Glutamatergic neuron (in vitro differentiated cells): Measurements from ENCODE around the gene COL4A1. TPM values are rescaled to one million over a fixed set of nuclear protein-coding genes. Genes with fewer than 3 reads are reported as not detected.

Experiments
- DNase-seq: peaks from one replicate; pipeline ENCODE4 v3.0.0; 2022
- H3K27ac Mint-ChIP-seq: one replicate; pipeline ENCODE4 v1.8.0; 2020; ENCODE audit warnings: mild to moderate bottlenecking, mixed read lengths, inconsistent platforms; ENCODE audit not compliant: unreplicated experiment
- H3K27me3 Mint-ChIP-seq: one replicate; pipeline ENCODE4 v1.8.0; 2020; ENCODE audit warnings: mild to moderate bottlenecking, moderate library complexity, mixed read lengths, inconsistent platforms; ENCODE audit not compliant: unreplicated experiment
- H3K36me3 Mint-ChIP-seq: one replicate; pipeline ENCODE4 v1.8.0; 2020; ENCODE audit warnings: mild to moderate bottlenecking, mixed read lengths, inconsistent platforms; ENCODE audit not compliant: unreplicated experiment
- H3K4me1 Mint-ChIP-seq: one replicate; pipeline ENCODE4 v1.8.0; 2020; ENCODE audit warnings: mild to moderate bottlenecking, low read depth, mixed read lengths, inconsistent platforms; ENCODE audit not compliant: unreplicated experiment
- H3K4me3 Mint-ChIP-seq: one replicate; pipeline ENCODE4 v1.8.0; 2020; ENCODE audit warnings: mild to moderate bottlenecking, mixed read lengths, inconsistent platforms; ENCODE audit not compliant: unreplicated experiment
- H3K9me3 Mint-ChIP-seq: one replicate; pipeline ENCODE4 v1.8.0; 2020; ENCODE audit warnings: mild to moderate bottlenecking, moderate library complexity, mixed read lengths, inconsistent platforms; ENCODE audit not compliant: unreplicated experiment
- CTCF ChIP-seq: fragments of 200-600 bp; sonication (generic); IDR thresholded peaks from one replicate; pipeline ENCODE4 v1.5.0; 2021; ENCODE audit not compliant: partially characterized antibody, unreplicated experiment
- total RNA-seq: library from RNA; stranded (reverse); fragmentation: NEBNext Ultra II Directional; extraction: Animal tissue kit (Norgen Biotek cat#: 25700); gene quantifications from one replicate; pipeline ENCODE4 v1.2.1, GENCODE V29; 2021; ENCODE audit not compliant: unreplicated experiment

Gene COL4A1
- total RNA-seq, 1 donor from 2014 or later = 14.6 TPM

DNA sequence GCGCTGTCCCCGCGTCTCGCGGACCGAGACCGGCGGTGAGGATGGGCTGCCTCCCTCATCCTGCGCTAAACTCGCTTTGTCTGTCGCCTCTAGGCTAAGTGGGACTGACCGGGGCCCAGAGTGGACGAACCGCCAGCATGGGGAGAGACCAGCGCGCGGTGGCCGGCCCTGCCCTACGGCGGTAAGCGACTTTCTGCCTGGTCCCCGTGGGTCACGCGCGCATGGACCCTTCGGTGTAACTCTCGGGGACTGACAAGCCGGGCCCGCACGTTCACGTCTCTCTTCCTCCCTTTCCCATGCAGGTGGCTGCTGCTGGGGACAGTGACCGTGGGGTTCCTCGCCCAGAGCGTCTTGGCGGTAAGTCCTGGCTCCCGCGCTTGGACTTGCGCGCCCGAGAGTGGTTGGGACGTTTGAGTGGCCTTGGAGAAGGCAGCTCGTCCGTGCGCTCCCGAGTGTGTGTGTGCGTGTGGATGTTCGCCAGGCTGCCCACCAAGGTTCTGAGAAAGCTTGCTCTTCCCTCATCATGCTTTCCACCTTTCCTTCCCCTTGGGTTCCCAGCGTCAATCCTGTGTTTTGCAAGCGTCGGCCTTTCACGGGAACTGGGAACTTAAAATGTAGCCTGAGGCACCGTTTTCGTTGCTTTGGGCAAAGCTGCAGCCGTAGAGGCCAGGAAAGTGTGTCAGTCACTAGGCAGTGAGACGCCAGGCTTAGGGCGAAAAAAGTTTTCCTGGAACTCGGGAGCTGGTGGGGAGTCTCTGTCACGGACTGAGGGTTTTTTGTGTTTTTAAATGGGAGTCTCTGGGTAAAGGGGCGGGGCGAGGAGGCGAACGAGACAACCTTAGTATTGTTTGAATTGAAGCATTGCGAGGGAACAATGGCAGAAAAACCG is 1.1 kb upstream of the COL4A1 start:
- peaks cover 17% of the 10 kb centered on the region for H3K27me3 Mint-ChIP-seq
- peak overlapping the region; percentile 77 for H3K27ac Mint-ChIP-seq
- H3K36me3 Mint-ChIP-seq = no peaks in the 10 kb centered on the region

GRCh38 chr13:110306340-110306959 is 507 bp downstream of the COL4A1 start:
- Mint-ChIP-seq H3K27ac (no peak overlapping the region), H3K9me3 (peaks cover 7% of the 10 kb centered on the region), H3K4me1 (peaks cover 20% of the 10 kb centered on the region), H3K27me3 (peaks cover 21% of the 10 kb centered on the region), H3K36me3 (no peaks in the 10 kb centered on the region), H3K4me3 (peak overlapping the region; percentile 78)
- DNase-seq = no peak
- TF ChIP-seq CTCF = no peak

More for the DNA sequence above, 1.1 kb upstream of the COL4A1 start:
- TF ChIP-seq CTCF = no peak
- peak; percentile 58 for DNase-seq
- Mint-ChIP-seq H3K9me3 (peaks cover 7% of the 10 kb centered on the region), H3K4me3 (peak overlapping the region; percentile 96), H3K4me1 (peaks cover 24% of the 10 kb centered on the region)

- H3K27me3 Mint-ChIP-seq = peaks cover 20% of the 10 kb centered on the region
- no peak for DNase-seq
- peaks cover 23% of the 10 kb centered on the region for H3K4me1 Mint-ChIP-seq
- peak overlapping the region; percentile 78 for H3K4me3 Mint-ChIP-seq
- peak overlapping the region; percentile 49 for H3K27ac Mint-ChIP-seq
- peaks cover 7% of the 10 kb centered on the region for H3K9me3 Mint-ChIP-seq
- no peak for TF ChIP-seq CTCF
- H3K36me3 Mint-ChIP-seq = no peaks in the 10 kb centered on the region
Measured at GRCh38 chr13:110305949-110306339, 1.0 kb downstream of the COL4A1 start.

DNA sequence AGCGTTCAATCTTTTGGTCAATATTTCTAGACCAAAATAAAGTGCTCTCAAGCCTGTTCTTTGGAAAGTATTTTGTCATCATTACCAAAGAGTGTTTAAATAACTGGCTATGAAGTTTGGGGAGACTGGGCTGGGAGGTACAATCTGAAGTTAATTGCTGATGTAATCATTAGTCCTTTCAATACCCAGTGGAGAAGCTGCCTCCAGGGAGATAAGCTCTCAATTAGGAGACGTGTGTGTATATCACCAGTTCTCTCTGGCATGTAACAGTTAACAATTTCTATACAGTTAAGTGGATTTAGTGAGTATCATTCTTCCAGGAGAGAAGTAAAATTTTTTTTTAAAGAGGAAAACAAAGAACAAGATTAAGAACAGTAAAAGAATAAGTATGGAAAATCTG is 1.4 kb downstream of the COL4A1 start:
- H3K27ac Mint-ChIP-seq = peak overlapping the region; percentile 49
- no peaks in the 10 kb centered on the region for H3K36me3 Mint-ChIP-seq
- peaks cover 24% of the 10 kb centered on the region for H3K4me1 Mint-ChIP-seq

More for the DNA sequence above, 1.4 kb downstream of the COL4A1 start:
- H3K4me3 Mint-ChIP-seq = peak overlapping the region; percentile 78
- H3K9me3 Mint-ChIP-seq = peaks cover 7% of the 10 kb centered on the region
- no peak for DNase-seq
- peaks cover 20% of the 10 kb centered on the region for H3K27me3 Mint-ChIP-seq
- TF ChIP-seq CTCF = no peak
